Measurements from ENCODE around the gene FHL2. TPM values are rescaled to one million over a fixed set of nuclear protein-coding genes. Genes with fewer than 3 reads are reported as not detected.
"Not testable (repeated sequence)": the region's sequence is repeated elsewhere in the genome, so short reads cannot be mapped to it uniquely, and the experiment has no call there.

Gene FHL2
- total and polyA plus RNA-seq, 4 donors, result 3.9 to 9.0 (median 6.5) TPM

DNA sequence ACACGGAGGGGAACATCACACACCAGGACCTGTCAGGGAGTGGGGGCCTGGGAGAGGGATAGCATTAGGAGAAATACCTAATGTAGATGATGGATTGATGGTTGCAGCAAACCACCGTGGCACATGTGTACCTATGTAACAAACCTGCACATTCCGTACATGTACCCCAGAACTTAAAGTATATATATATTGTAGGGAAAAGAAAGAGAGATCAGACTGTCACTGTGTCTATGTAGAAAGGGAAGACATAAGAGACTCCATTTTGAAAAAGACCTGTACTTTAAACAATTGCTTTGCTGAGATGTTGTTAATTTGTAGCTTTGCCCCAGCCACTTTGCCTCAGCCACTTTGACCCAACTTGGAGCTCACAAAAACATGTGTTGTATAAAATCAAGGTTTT is 26.0 kb upstream of the FHL2 start:
- H3K27ac ChIP-seq (ENCODE audit: low read depth in 1 of 2, low read length in 2 of 2); H3K4me3 ChIP-seq (ENCODE audit: low read depth in 1 of 3, low read length in 3 of 3): not testable (repeated sequence)
- WGBS, result 94% methylated on average over 3 of the region's 3 CpGs

DNA sequence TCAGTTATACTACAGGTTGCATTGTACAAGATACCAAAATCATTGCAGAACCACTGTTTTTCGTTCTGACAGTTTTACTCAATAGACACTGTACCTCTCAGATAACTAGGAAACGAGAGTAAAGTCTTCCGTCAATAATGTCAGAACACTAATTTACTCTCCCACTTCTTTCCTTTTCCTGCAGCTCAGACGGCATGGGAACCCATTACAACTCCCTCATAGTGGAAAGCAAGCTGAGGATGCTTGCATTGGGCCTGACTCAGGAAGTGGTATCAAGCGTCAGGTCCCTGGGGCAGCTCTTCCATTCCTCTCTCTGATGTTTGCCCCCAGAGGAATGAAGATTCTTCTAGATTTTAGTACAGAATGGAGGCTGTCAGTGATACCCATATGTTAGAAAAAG is 23.9 kb upstream of the FHL2 start:
- H3K4me1 ChIP-seq (ENCODE audit: control insufficient read depth in 4 of 4, insufficient read depth in 4 of 4, low read length in 3 of 4), result peaks cover 2 to 19% (median 12%) of the 10 kb centered on the region in 4 donors
- no peak overlapping the region for H3K4me3 ChIP-seq (ENCODE audit: low read depth in 1 of 3, low read length in 3 of 3)
- peaks cover 0 to 4% (median 1%) of the 10 kb centered on the region in 4 donors for H3K9me3 ChIP-seq (ENCODE audit: control insufficient read depth in 4 of 4, low read length in 3 of 4)
- DNase-seq (ENCODE audit: low spot score), result no peak
- TF ChIP-seq, protein P1, sequence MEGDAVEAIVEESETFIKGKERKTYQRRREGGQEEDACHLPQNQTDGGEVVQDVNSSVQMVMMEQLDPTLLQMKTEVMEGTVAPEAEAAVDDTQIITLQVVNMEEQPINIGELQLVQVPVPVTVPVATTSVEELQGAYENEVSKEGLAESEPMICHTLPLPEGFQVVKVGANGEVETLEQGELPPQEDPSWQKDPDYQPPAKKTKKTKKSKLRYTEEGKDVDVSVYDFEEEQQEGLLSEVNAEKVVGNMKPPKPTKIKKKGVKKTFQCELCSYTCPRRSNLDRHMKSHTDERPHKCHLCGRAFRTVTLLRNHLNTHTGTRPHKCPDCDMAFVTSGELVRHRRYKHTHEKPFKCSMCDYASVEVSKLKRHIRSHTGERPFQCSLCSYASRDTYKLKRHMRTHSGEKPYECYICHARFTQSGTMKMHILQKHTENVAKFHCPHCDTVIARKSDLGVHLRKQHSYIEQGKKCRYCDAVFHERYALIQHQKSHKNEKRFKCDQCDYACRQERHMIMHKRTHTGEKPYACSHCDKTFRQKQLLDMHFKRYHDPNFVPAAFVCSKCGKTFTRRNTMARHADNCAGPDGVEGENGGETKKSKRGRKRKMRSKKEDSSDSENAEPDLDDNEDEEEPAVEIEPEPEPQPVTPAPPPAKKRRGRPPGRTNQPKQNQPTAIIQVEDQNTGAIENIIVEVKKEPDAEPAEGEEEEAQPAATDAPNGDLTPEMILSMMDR (IDR thresholded peaks at IDR 0.05; ENCODE audit: low read depth, low read length, missing input control), result no peak
- TF ChIP-seq, protein P2, sequence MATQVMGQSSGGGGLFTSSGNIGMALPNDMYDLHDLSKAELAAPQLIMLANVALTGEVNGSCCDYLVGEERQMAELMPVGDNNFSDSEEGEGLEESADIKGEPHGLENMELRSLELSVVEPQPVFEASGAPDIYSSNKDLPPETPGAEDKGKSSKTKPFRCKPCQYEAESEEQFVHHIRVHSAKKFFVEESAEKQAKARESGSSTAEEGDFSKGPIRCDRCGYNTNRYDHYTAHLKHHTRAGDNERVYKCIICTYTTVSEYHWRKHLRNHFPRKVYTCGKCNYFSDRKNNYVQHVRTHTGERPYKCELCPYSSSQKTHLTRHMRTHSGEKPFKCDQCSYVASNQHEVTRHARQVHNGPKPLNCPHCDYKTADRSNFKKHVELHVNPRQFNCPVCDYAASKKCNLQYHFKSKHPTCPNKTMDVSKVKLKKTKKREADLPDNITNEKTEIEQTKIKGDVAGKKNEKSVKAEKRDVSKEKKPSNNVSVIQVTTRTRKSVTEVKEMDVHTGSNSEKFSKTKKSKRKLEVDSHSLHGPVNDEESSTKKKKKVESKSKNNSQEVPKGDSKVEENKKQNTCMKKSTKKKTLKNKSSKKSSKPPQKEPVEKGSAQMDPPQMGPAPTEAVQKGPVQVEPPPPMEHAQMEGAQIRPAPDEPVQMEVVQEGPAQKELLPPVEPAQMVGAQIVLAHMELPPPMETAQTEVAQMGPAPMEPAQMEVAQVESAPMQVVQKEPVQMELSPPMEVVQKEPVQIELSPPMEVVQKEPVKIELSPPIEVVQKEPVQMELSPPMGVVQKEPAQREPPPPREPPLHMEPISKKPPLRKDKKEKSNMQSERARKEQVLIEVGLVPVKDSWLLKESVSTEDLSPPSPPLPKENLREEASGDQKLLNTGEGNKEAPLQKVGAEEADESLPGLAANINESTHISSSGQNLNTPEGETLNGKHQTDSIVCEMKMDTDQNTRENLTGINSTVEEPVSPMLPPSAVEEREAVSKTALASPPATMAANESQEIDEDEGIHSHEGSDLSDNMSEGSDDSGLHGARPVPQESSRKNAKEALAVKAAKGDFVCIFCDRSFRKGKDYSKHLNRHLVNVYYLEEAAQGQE (IDR thresholded peaks at IDR 0.05), result no peak
- TF ChIP-seq HNF4G (IDR thresholded peaks at IDR 0.05) (no peak), RAD21 (IDR thresholded peaks at IDR 0.05) (no peak), TAF1 (conservative IDR thresholded peaks at IDR 0.05) (no peak), FOXA2 (IDR thresholded peaks at IDR 0.05) (no peak), GABPA (IDR thresholded peaks at IDR 0.05 in 1 of 2, conservative IDR thresholded peaks at IDR 0.05 in 1 of 2) (no peak), YY1 (IDR thresholded peaks at IDR 0.05) (no peak)
- TF ChIP-seq, protein P3, sequence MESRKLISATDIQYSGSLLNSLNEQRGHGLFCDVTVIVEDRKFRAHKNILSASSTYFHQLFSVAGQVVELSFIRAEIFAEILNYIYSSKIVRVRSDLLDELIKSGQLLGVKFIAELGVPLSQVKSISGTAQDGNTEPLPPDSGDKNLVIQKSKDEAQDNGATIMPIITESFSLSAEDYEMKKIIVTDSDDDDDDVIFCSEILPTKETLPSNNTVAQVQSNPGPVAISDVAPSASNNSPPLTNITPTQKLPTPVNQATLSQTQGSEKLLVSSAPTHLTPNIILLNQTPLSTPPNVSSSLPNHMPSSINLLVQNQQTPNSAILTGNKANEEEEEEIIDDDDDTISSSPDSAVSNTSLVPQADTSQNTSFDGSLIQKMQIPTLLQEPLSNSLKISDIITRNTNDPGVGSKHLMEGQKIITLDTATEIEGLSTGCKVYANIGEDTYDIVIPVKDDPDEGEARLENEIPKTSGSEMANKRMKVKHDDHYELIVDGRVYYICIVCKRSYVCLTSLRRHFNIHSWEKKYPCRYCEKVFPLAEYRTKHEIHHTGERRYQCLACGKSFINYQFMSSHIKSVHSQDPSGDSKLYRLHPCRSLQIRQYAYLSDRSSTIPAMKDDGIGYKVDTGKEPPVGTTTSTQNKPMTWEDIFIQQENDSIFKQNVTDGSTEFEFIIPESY (IDR thresholded peaks at IDR 0.05), result no peak
- 91% methylated on average over 5 of the region's 5 CpGs for WGBS
- no peaks in the 10 kb centered on the region for H3K36me3 ChIP-seq (ENCODE audit: control insufficient read depth in 4 of 4, insufficient read depth in 3 of 4, low read depth in 1 of 4, low read length in 3 of 4)
- H3K27me3 ChIP-seq (ENCODE audit: control insufficient read depth in 4 of 4, insufficient read depth in 4 of 4, low read length in 3 of 4), result no peaks in the 10 kb centered on the region
- H3K27ac ChIP-seq (ENCODE audit: low read depth in 1 of 2, low read length in 2 of 2), result no peak overlapping the region
- no peak overlapping the region for H3K9ac ChIP-seq (ENCODE audit: low read depth in 1 of 2, low read length in 2 of 2)

More for the DNA sequence above, 26.0 kb upstream of the FHL2 start:
- H3K4me1 ChIP-seq (ENCODE audit: control insufficient read depth in 4 of 4, insufficient read depth in 4 of 4, low read length in 3 of 4), result peaks cover 2 to 19% (median 12%) of the 10 kb centered on the region in 4 donors
- H3K9me3 ChIP-seq (ENCODE audit: control insufficient read depth in 4 of 4, low read length in 3 of 4); H3K36me3 ChIP-seq (ENCODE audit: control insufficient read depth in 4 of 4, insufficient read depth in 3 of 4, low read depth in 1 of 4, low read length in 3 of 4); H3K27me3 ChIP-seq (ENCODE audit: control insufficient read depth in 4 of 4, insufficient read depth in 4 of 4, low read length in 3 of 4); DNase-seq (ENCODE audit: low spot score); H3K9ac ChIP-seq (ENCODE audit: low read depth in 1 of 2, low read length in 2 of 2): not testable (repeated sequence)

DNA sequence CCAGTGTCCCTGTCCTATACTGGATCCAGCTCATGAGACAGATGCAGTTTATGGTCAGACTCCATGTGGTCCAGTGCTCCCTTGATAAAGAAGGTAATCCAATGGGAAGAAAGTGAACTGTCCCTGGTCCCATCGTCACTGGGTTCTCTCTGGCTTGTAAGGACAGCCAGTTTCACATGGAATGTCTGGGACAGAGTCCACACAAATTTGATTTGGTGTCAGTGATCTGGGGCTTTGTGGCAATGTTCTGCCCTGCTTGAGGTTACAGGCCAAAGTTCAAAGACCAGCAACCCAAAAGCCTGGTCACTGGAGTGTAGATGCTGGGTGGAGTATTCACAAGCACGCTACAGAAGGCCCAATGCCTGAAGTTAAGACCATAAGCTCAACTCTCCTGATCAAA is 22.2 kb upstream of the FHL2 start:
- H3K36me3 ChIP-seq (ENCODE audit: control insufficient read depth in 4 of 4, insufficient read depth in 3 of 4, low read depth in 1 of 4, low read length in 3 of 4), result no peaks in the 10 kb centered on the region
- no peak for DNase-seq (ENCODE audit: low spot score)
- 26% methylated on average over 2 of the region's 2 CpGs for WGBS
- H3K4me3 ChIP-seq (ENCODE audit: low read depth in 1 of 3, low read length in 3 of 3), result no peak overlapping the region
- peak overlapping the region; percentile 0 to 46 for H3K27ac ChIP-seq (ENCODE audit: low read depth in 1 of 2, low read length in 2 of 2)
- H3K4me1 ChIP-seq (ENCODE audit: control insufficient read depth in 4 of 4, insufficient read depth in 4 of 4, low read length in 3 of 4), result peaks cover 2 to 19% (median 12%) of the 10 kb centered on the region in 4 donors
- no peak overlapping the region for H3K9ac ChIP-seq (ENCODE audit: low read depth in 1 of 2, low read length in 2 of 2)
- H3K27me3 ChIP-seq (ENCODE audit: control insufficient read depth in 4 of 4, insufficient read depth in 4 of 4, low read length in 3 of 4), result no peaks in the 10 kb centered on the region
- H3K9me3 ChIP-seq (ENCODE audit: control insufficient read depth in 4 of 4, low read length in 3 of 4), result peaks cover 0 to 4% (median 1%) of the 10 kb centered on the region in 4 donors
- TF ChIP-seq JUND (IDR thresholded peaks at IDR 0.05) (peak; percentile 82 to 96), EGR1 (IDR thresholded peaks at IDR 0.05; ENCODE audit: low read depth in 2 of 2) (peak in 1 of 2 donors; percentile 52), TAF1 (conservative IDR thresholded peaks at IDR 0.05) (no peak), NR2F2 (IDR thresholded peaks at IDR 0.05) (peak; percentile 99), FOXA1 (IDR thresholded peaks at IDR 0.05) (peak; percentile 89), RAD21 (IDR thresholded peaks at IDR 0.05) (peak; percentile 71 to 72), GABPA (IDR thresholded peaks at IDR 0.05 in 1 of 2, conservative IDR thresholded peaks at IDR 0.05 in 1 of 2) (peak in 1 of 2 donors; percentile 34), SP1 (IDR thresholded peaks at IDR 0.05) (peak; percentile 99), FOXA2 (IDR thresholded peaks at IDR 0.05) (peak; percentile 78), RXRA (IDR thresholded peaks at IDR 0.05) (peak; percentile 99 to 100)
- TF ChIP-seq, protein P4, sequence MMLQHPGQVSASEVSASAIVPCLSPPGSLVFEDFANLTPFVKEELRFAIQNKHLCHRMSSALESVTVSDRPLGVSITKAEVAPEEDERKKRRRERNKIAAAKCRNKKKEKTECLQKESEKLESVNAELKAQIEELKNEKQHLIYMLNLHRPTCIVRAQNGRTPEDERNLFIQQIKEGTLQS (IDR thresholded peaks at IDR 0.05), result peak; percentile 75
- TF ChIP-seq, protein P3 (IDR thresholded peaks at IDR 0.05), result peak; percentile 90
- TF ChIP-seq, protein P5, sequence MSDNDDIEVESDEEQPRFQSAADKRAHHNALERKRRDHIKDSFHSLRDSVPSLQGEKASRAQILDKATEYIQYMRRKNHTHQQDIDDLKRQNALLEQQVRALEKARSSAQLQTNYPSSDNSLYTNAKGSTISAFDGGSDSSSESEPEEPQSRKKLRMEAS (IDR thresholded peaks at IDR 0.05), result peak; percentile 98
